Ammon's horn (tissue), 1 donor: ENCODE measurements around the gene AP5M1.
A peak's percentile ranks its signal among the peaks of the same experiment; 100 is the strongest.
"Not testable (repeated sequence)": the region's sequence is repeated elsewhere in the genome, so short reads cannot be mapped to it uniquely, and the experiment has no call there.

Experiments used
- DNase-seq: peaks from one replicate; pipeline ENCODE4 v3.0.0-alpha.2; 2016; ENCODE audit warnings: low spot score

Gene AP5M1

GRCh38 chr14:57268161-57269069 lies at the start of gene AP5M1, which contains the start of gene EXOC5:
Gene AP5M1 (plus strand): TSS chr14:57268971. CDS start chr14:57269315, 344 bp downstream.
Gene EXOC5 (minus strand): TSS chr14:57268905. CDS start chr14:57268648, 257 bp downstream.
- peak; percentile 95 for DNase-seq

GRCh38 chr14:57221931-57222330 lies 46.8 kb upstream of the AP5M1 start:
- DNase-seq = no peak

GRCh38 chr14:57227083-57227482 lies 41.7 kb upstream of the AP5M1 start:
- DNase-seq = no peak

GRCh38 chr14:57228320-57228719 lies 40.5 kb upstream of the AP5M1 start:
- not testable (repeated sequence) for DNase-seq

GRCh38 chr14:57232006-57232405 lies 36.8 kb upstream of the AP5M1 start:
- DNase-seq = no peak

GRCh38 chr14:57240115-57240514 lies 28.7 kb upstream of the AP5M1 start:
- not testable (repeated sequence) for DNase-seq

GRCh38 chr14:57243320-57243719 lies 25.5 kb upstream of the AP5M1 start:
- no peak for DNase-seq

- peak; percentile 28 for DNase-seq
Observed at GRCh38 chr14:57244106-57244505, 24.7 kb upstream of the AP5M1 start.

GRCh38 chr14:57245941-57246340 lies 22.8 kb upstream of the AP5M1 start:
- no peak for DNase-seq

GRCh38 chr14:57246933-57247657 lies 21.7 kb upstream of the AP5M1 start:
- no peak for DNase-seq

- no peak for DNase-seq
Observed at GRCh38 chr14:57254884-57255283, 13.9 kb upstream of the AP5M1 start.

- not testable (repeated sequence) for DNase-seq
Observed at GRCh38 chr14:57258221-57258620, 10.6 kb upstream of the AP5M1 start.

- DNase-seq = no peak
Observed at GRCh38 chr14:57259672-57260071, 9.1 kb upstream of the AP5M1 start.

GRCh38 chr14:57261604-57262003 lies 7.2 kb upstream of the AP5M1 start:
- no peak for DNase-seq

- DNase-seq = no peak
Observed at GRCh38 chr14:57262117-57262516, 6.7 kb upstream of the AP5M1 start.

- DNase-seq = no peak
Observed at GRCh38 chr14:57266065-57266464, 2.7 kb upstream of the AP5M1 start.

GRCh38 chr14:57273236-57273635 lies 4.5 kb downstream of the AP5M1 start:
- no peak for DNase-seq

GRCh38 chr14:57274551-57274950 lies 5.8 kb downstream of the AP5M1 start:
- DNase-seq = no peak

GRCh38 chr14:57275023-57275664 lies 6.4 kb downstream of the AP5M1 start:
- DNase-seq = no peak

- no peak for DNase-seq
Observed at GRCh38 chr14:57277062-57277461, 8.3 kb downstream of the AP5M1 start.

- no peak for DNase-seq
Observed at GRCh38 chr14:57287745-57288144, 19.0 kb downstream of the AP5M1 start.

GRCh38 chr14:57290751-57291150 lies 22.0 kb downstream of the AP5M1 start:
- no peak for DNase-seq
